Calu3 (cell line): ENCODE measurements around the gene TENM3. TPM values are rescaled to one million over a fixed set of nuclear protein-coding genes. Genes with fewer than 3 reads are reported as not detected.

Experiments
- BruUV-seq: library from RNA; stranded (reverse); fragments of 400-500 nt; replicated peaks from 2 replicates; lab custom pipeline; 2021; lab: Mats Ljungman, UMichigan
- CTCF ChIA-PET: fragments of 300-600 bp; sonication (Branson Sonifier 250); formaldehyde crosslinking; loops from one replicate; lab custom pipeline; 2022; ENCODE audit warnings: antibody characterized with exemption; lab: Charles Lee
- DNase-seq: peaks from one replicate; pipeline ENCODE4 v3.0.0; 2022
- H3K27ac Mint-ChIP-seq: one replicate; pipeline ENCODE4 v1.8.0; 2022; ENCODE audit warnings: mixed read lengths; ENCODE audit not compliant: unreplicated experiment
- H3K27me3 Mint-ChIP-seq: one replicate; pipeline ENCODE4 v1.8.0; 2022; ENCODE audit warnings: mixed read lengths; ENCODE audit not compliant: unreplicated experiment
- H3K36me3 Mint-ChIP-seq: one replicate; pipeline ENCODE4 v1.8.0; 2022; ENCODE audit warnings: mild to moderate bottlenecking, moderate library complexity, mixed read lengths; ENCODE audit not compliant: insufficient read depth, unreplicated experiment
- H3K4me1 Mint-ChIP-seq: one replicate; pipeline ENCODE4 v1.8.0; 2022; ENCODE audit warnings: mild to moderate bottlenecking, low read depth, mixed read lengths; ENCODE audit not compliant: unreplicated experiment
- H3K4me3 Mint-ChIP-seq: one replicate; pipeline ENCODE4 v1.8.0; 2022; ENCODE audit warnings: mild to moderate bottlenecking, low read depth, moderate library complexity, mixed read lengths; ENCODE audit not compliant: unreplicated experiment
- H3K9me3 Mint-ChIP-seq: one replicate; pipeline ENCODE4 v1.8.0; 2022; ENCODE audit warnings: low read depth, mixed read lengths; ENCODE audit not compliant: unreplicated experiment
- intact Hi-C: fragments of 100-400 bp; cut with micrococcal nuclease; formaldehyde crosslinking; loops from one replicate; pipeline ENCODE4 v1.10.0; 2022; ENCODE audit not compliant: unreplicated experiment
- total RNA-seq: library from RNA; stranded (reverse); gene quantifications from 2 replicates; pipeline ENCODE4 v1.2.3, GENCODE V29; 2022
- TF ChIP-seq, protein P1 (sequence below): fragments of 200-600 bp; IDR thresholded peaks from one replicate; pipeline ENCODE4 v1.8.0; 2022; ENCODE audit warnings: antibody characterized with exemption; ENCODE audit not compliant: unreplicated experiment

Gene TENM3
- total RNA-seq, 1 experiment from 2014 or later: 5.9 TPM

DNA sequence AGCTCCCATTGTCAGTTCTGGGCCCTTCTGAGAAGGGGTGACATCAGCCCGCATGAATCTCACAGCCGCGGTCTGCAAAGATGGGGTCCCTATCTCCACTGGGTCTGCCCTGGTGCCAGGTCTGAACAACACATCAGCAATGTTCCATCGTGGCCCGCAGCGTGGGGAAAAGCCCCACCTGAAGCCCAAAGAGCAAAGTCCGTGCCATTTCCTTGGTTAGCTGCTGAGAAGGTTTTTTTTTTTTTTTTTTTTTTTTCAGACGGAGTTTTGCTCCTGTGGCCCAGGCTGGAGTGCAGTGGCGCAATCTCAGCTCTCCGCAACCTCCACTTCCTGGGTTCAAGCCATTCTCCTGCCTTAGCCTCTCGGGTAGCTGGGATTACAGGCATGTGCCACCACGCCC is 594.6 kb downstream of the TENM3 start:
- no peak overlapping the region for H3K4me3 Mint-ChIP-seq
- H3K27ac Mint-ChIP-seq: no peak overlapping the region
- no peaks in the 10 kb centered on the region for H3K4me1 Mint-ChIP-seq
- CTCF ChIA-PET: interaction anchor here (0.6 kb wide), 1 partner anchor 190 kb away, joined by 3 read pairs; no protein-coding TSS in a partner anchor
- TF ChIP-seq, protein P1, sequence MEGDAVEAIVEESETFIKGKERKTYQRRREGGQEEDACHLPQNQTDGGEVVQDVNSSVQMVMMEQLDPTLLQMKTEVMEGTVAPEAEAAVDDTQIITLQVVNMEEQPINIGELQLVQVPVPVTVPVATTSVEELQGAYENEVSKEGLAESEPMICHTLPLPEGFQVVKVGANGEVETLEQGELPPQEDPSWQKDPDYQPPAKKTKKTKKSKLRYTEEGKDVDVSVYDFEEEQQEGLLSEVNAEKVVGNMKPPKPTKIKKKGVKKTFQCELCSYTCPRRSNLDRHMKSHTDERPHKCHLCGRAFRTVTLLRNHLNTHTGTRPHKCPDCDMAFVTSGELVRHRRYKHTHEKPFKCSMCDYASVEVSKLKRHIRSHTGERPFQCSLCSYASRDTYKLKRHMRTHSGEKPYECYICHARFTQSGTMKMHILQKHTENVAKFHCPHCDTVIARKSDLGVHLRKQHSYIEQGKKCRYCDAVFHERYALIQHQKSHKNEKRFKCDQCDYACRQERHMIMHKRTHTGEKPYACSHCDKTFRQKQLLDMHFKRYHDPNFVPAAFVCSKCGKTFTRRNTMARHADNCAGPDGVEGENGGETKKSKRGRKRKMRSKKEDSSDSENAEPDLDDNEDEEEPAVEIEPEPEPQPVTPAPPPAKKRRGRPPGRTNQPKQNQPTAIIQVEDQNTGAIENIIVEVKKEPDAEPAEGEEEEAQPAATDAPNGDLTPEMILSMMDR: no peak
- H3K9me3 Mint-ChIP-seq: no peaks in the 10 kb centered on the region
- intact Hi-C loops: no loop called here
- no TSS peak for BruUV-seq
- DNase-seq: no peak
- peaks cover 48% of the 10 kb centered on the region for H3K27me3 Mint-ChIP-seq
- H3K36me3 Mint-ChIP-seq: no peaks in the 10 kb centered on the region

DNA sequence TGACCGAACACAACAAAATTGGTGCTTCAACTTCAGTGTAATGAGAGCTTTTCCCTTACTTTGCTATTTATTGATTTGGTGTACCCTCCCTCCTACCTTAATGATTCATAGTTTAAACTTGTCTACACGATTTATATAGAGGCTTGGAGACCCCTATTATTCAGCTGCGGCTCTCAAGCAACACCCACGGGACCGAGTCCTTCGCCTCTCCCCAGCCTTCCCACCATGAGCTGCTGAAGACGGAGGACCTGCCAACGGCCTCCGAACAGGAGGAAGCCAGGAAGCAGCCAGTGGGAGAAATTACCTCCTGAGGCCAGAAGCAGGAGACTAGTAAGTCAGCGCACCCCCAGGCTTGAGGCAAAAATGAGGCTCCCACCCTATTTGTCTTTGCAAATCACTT is 595.3 kb downstream of the TENM3 start:
- TF ChIP-seq, protein P1: no peak
- H3K4me1 Mint-ChIP-seq: no peaks in the 10 kb centered on the region
- H3K36me3 Mint-ChIP-seq: no peaks in the 10 kb centered on the region
- H3K27me3 Mint-ChIP-seq: peaks cover 53% of the 10 kb centered on the region
- no TSS peak for BruUV-seq
- DNase-seq: no peak
- no peak overlapping the region for H3K4me3 Mint-ChIP-seq
- intact Hi-C loops: no loop called here
- H3K9me3 Mint-ChIP-seq: no peaks in the 10 kb centered on the region
- H3K27ac Mint-ChIP-seq: no peak overlapping the region
- CTCF ChIA-PET: interaction anchor here (0.6 kb wide), 1 partner anchor 191 kb away, joined by 3 read pairs; no protein-coding TSS in a partner anchor

DNA sequence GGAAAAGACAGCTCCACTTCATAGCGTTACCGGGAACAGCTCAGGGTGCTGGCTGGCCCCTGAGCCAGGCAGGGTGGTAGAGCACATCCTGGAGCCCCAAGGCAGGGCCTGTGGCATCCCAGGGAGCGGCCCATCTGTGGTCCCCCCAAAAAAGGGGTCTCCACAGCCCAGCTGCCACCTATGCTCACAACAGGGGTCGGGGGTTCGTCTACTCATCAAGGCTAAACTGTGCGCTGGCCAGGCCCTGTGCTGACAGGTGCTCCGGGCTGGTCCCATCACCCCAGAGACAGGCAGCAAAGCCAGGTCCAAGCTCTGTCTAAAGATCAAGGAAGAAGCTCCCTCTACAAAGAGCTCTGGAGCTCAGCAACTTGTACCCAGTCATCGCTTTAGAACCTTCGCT is 596.1 kb downstream of the TENM3 start:
- TF ChIP-seq, protein P1: no peak
- DNase-seq: no peak
- Mint-ChIP-seq H3K27ac (no peak overlapping the region), H3K9me3 (no peaks in the 10 kb centered on the region), H3K4me3 (no peak overlapping the region), H3K27me3 (peaks cover 60% of the 10 kb centered on the region), H3K36me3 (peaks cover 5% of the 10 kb centered on the region), H3K4me1 (no peaks in the 10 kb centered on the region)
- CTCF ChIA-PET: no interaction called here
- no TSS peak for BruUV-seq
- intact Hi-C loops: no loop called here

DNA sequence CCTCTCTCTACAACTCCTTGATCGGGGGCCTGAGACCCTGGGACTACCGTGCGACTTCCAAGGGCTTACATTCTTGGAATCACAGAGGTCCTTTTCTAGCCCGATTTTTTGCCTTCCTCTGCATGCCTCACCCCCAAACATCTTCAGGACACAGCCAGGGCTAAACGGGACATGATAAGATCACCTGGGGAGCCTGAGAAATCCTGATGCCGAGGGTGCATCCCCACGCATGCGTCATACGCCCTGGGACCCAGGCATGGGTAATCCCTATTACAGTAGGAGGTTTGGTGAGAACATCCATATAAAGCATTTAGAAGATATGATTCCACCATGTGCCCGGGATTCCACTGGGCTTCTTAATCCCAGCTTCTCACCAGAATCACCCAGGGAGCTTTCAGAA is 596.9 kb downstream of the TENM3 start:
- Mint-ChIP-seq H3K4me1 (no peaks in the 10 kb centered on the region), H3K36me3 (peaks cover 5% of the 10 kb centered on the region), H3K27ac (no peak overlapping the region), H3K9me3 (no peaks in the 10 kb centered on the region), H3K4me3 (no peak overlapping the region), H3K27me3 (peaks cover 58% of the 10 kb centered on the region)
- DNase-seq: no peak
- no TSS peak for BruUV-seq
- TF ChIP-seq, protein P1: no peak
- intact Hi-C loops: no loop called here
- CTCF ChIA-PET: no interaction called here
